ENCODE results near the gene MMD. TPM values are rescaled to one million over a fixed set of nuclear protein-coding genes. Genes with fewer than 3 reads are reported as not detected.

MMD gene, protein sequence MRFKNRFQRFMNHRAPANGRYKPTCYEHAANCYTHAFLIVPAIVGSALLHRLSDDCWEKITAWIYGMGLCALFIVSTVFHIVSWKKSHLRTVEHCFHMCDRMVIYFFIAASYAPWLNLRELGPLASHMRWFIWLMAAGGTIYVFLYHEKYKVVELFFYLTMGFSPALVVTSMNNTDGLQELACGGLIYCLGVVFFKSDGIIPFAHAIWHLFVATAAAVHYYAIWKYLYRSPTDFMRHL
- total RNA-seq, result 18.0 TPM

DNA sequence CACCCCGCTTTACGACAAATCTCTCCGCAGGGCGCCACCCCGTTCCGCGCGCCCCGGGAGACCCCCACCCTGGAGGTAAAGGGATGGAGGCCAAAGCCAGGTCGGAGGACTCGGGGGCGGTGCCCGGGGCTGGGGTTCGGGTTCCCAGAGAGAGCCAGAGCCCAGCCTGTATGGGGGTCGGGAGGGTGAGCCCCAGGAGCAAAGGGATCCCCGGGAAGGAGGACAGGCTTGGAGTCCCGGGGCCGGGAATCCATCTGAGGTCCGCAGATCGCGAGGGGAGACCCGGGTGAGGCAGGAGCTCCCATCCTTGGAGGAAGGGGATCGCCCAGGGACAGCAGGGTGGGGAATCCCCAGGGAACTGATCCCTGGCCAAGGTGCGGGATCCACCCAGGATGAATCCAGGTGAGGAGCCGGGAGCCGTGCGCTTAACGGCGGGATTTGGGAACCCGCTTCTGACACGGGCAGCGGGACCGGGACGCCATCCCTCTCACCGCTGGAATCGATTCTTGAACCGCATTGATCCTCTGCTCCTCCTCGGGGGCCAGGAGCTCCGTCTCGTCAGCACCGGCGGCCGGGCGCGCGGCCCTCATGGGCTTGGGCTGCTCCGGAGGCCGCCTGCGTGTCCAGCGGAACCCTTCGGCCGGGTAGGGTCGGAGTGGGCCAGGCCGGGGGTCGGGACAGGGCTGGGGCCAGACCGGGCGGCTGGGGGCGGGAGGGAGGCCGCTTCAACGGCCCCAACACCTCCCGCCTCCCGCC, at the start of gene MMD:
Gene MMD (minus strand): TSS at position 657 of the 756 bp plus-strand sequence. CDS start 140 bp downstream, at position 517.

Other genes with a start within 250 kb of the MMD start
- 8.2 TPM for gene HLF, start 156.9 kb downstream of the MMD start, total RNA-seq
- not detected for gene SMIM36, start 89.6 kb upstream of the MMD start, total RNA-seq

Measured in metanephros (tissue), 1 donor.